HG02943 (cell line): ENCODE data around the gene LAMB2.

Source experiments
- ATAC-seq: cut with Tn5 transposase; IDR thresholded peaks from one replicate; pipeline ENCODE4 v1.9.1; 2021; ENCODE audit warnings: mild to moderate bottlenecking, low read depth, moderate library complexity; ENCODE audit not compliant: unreplicated experiment

Gene LAMB2

DNA sequence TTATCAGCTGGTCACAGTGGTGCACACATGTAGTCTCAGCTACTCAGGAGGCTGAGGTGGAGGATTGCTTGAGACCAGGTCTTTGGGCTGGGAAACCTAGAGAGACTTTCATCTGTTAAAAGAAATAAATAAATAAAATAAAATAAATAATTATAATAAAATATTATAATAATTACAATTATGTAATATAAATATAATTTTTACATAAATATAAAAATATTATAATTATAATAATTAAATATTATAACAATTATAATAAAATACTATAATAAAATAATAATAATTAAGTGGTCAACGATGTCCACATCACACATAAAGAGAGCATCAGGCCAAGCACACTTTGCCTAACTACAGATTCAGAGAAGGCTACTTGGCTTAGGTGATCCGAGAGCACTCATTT is 53.6 kb downstream of the LAMB2 start:
- no peak for ATAC-seq

DNA sequence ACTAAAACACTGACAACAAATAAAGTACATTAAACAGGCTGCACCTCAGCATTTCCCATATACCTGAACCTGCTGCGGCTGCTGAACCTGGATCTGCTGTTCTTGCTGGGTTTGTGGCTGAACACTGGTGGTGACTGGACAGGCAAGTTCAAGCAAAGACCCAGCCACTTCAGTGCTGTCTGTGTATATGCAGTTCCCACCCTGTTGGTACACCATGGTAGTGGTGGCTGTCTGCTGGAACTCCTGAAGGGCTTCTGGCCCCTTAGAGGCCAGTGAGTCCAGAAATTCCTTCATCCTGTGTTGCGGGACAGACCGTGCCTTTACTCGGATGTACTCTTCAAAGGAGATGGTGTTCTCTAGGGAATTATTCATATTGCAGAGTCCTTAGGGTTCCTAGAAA is 56.2 kb downstream of the LAMB2 start:
- ATAC-seq = no peak

GRCh38 chr3:49076116-49076515 is 56.7 kb downstream of the LAMB2 start:
- no peak for ATAC-seq
